ENCODE results near the gene POLD2.

POLD2 gene

GRCh38 chr7:44072364-44073231 is 50.8 kb downstream of the POLD2 start:
- H3K27me3 ChIP-seq (ENCODE audit: insufficient read depth, insufficient read length): no peaks in the 10 kb centered on the region
- peaks cover 11% of the 10 kb centered on the region for H3K4me1 ChIP-seq (ENCODE audit: insufficient read depth, insufficient read length)
- no peaks in the 10 kb centered on the region for H3K9me3 ChIP-seq (ENCODE audit: insufficient read depth, low read length)
- peaks cover 54% of the 10 kb centered on the region for H3K36me3 ChIP-seq (ENCODE audit: insufficient read depth, insufficient read length, low read length)
- no peak for TF ChIP-seq ZNF274 (IDR thresholded peaks at IDR 0.05; ENCODE audit: low read depth, low read length)
- DNase-seq (ENCODE audit: low read depth, low spot score): peak; percentile 63
- H3K4me3 ChIP-seq (ENCODE audit: insufficient read length, low read depth): no peak overlapping the region
- no peak overlapping the region for H3K9ac ChIP-seq (ENCODE audit: insufficient read length, low read depth)

- Histone ChIP-seq H3K27me3 (ENCODE audit: insufficient read depth, insufficient read length) (no peaks in the 10 kb centered on the region), H3K4me3 (ENCODE audit: insufficient read length, low read depth) (no peak overlapping the region), H3K9me3 (ENCODE audit: insufficient read depth, low read length) (no peaks in the 10 kb centered on the region), H3K4me1 (ENCODE audit: insufficient read depth, insufficient read length) (peaks cover 11% of the 10 kb centered on the region), H3K36me3 (ENCODE audit: insufficient read depth, insufficient read length, low read length) (peaks cover 47% of the 10 kb centered on the region), H3K9ac (ENCODE audit: insufficient read length, low read depth) (no peak overlapping the region)
- no peak for DNase-seq (ENCODE audit: low read depth, low spot score)
- TF ChIP-seq YY1 (IDR thresholded peaks at IDR 0.05; ENCODE audit: insufficient read depth, insufficient read length) (no peak), ZNF274 (IDR thresholded peaks at IDR 0.05; ENCODE audit: low read depth, low read length) (no peak), SUZ12 (IDR thresholded peaks at IDR 0.05; ENCODE audit: extremely low read depth, insufficient read depth, insufficient read length) (no peak)
Observed at GRCh38 chr7:44071726-44072363, 51.5 kb downstream of the POLD2 start.

- DNase-seq (ENCODE audit: low read depth, low spot score): no peak
- Histone ChIP-seq H3K27me3 (ENCODE audit: insufficient read depth, insufficient read length) (no peaks in the 10 kb centered on the region), H3K36me3 (ENCODE audit: insufficient read depth, insufficient read length, low read length) (peaks cover 15% of the 10 kb centered on the region), H3K4me3 (ENCODE audit: insufficient read length, low read depth) (no peak overlapping the region), H3K4me1 (ENCODE audit: insufficient read depth, insufficient read length) (peaks cover 29% of the 10 kb centered on the region), H3K9me3 (ENCODE audit: insufficient read depth, low read length) (no peaks in the 10 kb centered on the region), H3K9ac (ENCODE audit: insufficient read length, low read depth) (no peak overlapping the region)
- TF ChIP-seq ZNF274 (IDR thresholded peaks at IDR 0.05; ENCODE audit: low read depth, low read length): no peak
- no peak for TF ChIP-seq SUZ12 (IDR thresholded peaks at IDR 0.05; ENCODE audit: extremely low read depth, insufficient read depth, insufficient read length)
Observed at GRCh38 chr7:44068054-44068453, 55.3 kb downstream of the POLD2 start.

- Histone ChIP-seq H3K4me1 (ENCODE audit: insufficient read depth, insufficient read length) (peaks cover 31% of the 10 kb centered on the region), H3K27me3 (ENCODE audit: insufficient read depth, insufficient read length) (no peaks in the 10 kb centered on the region), H3K9me3 (ENCODE audit: insufficient read depth, low read length) (no peaks in the 10 kb centered on the region), H3K4me3 (ENCODE audit: insufficient read length, low read depth) (no peak overlapping the region), H3K9ac (ENCODE audit: insufficient read length, low read depth) (no peak overlapping the region), H3K36me3 (ENCODE audit: insufficient read depth, insufficient read length, low read length) (peaks cover 16% of the 10 kb centered on the region)
- no peak for TF ChIP-seq SUZ12 (IDR thresholded peaks at IDR 0.05; ENCODE audit: extremely low read depth, insufficient read depth, insufficient read length)
- no peak for TF ChIP-seq ZNF274 (IDR thresholded peaks at IDR 0.05; ENCODE audit: low read depth, low read length)
- TF ChIP-seq YY1 (IDR thresholded peaks at IDR 0.05; ENCODE audit: insufficient read depth, insufficient read length): no peak
- DNase-seq (ENCODE audit: low read depth, low spot score): no peak
Observed at GRCh38 chr7:44067064-44067951, 56.0 kb downstream of the POLD2 start.

- H3K9me3 ChIP-seq (ENCODE audit: insufficient read depth, low read length): no peaks in the 10 kb centered on the region
- peaks cover 19% of the 10 kb centered on the region for H3K36me3 ChIP-seq (ENCODE audit: insufficient read depth, insufficient read length, low read length)
- H3K27me3 ChIP-seq (ENCODE audit: insufficient read depth, insufficient read length): no peaks in the 10 kb centered on the region
- peak overlapping the region; percentile 11 for H3K9ac ChIP-seq (ENCODE audit: insufficient read length, low read depth)
- peaks cover 31% of the 10 kb centered on the region for H3K4me1 ChIP-seq (ENCODE audit: insufficient read depth, insufficient read length)
- TF ChIP-seq SUZ12 (IDR thresholded peaks at IDR 0.05; ENCODE audit: extremely low read depth, insufficient read depth, insufficient read length): no peak
- TF ChIP-seq YY1 (IDR thresholded peaks at IDR 0.05; ENCODE audit: insufficient read depth, insufficient read length): no peak
- TF ChIP-seq ZNF274 (IDR thresholded peaks at IDR 0.05; ENCODE audit: low read depth, low read length): no peak
- no peak overlapping the region for H3K4me3 ChIP-seq (ENCODE audit: insufficient read length, low read depth)
- DNase-seq (ENCODE audit: low read depth, low spot score): no peak
Observed at GRCh38 chr7:44066494-44067063, 56.8 kb downstream of the POLD2 start.

GRCh38 chr7:44066111-44066460 is 57.3 kb downstream of the POLD2 start:
- H3K4me3 ChIP-seq (ENCODE audit: insufficient read length, low read depth): no peak overlapping the region
- TF ChIP-seq SUZ12 (IDR thresholded peaks at IDR 0.05; ENCODE audit: extremely low read depth, insufficient read depth, insufficient read length) (no peak), ZNF274 (IDR thresholded peaks at IDR 0.05; ENCODE audit: low read depth, low read length) (no peak), YY1 (IDR thresholded peaks at IDR 0.05; ENCODE audit: insufficient read depth, insufficient read length) (no peak)
- H3K4me1 ChIP-seq (ENCODE audit: insufficient read depth, insufficient read length): peaks cover 31% of the 10 kb centered on the region
- DNase-seq (ENCODE audit: low read depth, low spot score): no peak
- H3K27me3 ChIP-seq (ENCODE audit: insufficient read depth, insufficient read length): no peaks in the 10 kb centered on the region
- no peaks in the 10 kb centered on the region for H3K9me3 ChIP-seq (ENCODE audit: insufficient read depth, low read length)
- peak overlapping the region; percentile 11 for H3K9ac ChIP-seq (ENCODE audit: insufficient read length, low read depth)
- peaks cover 20% of the 10 kb centered on the region for H3K36me3 ChIP-seq (ENCODE audit: insufficient read depth, insufficient read length, low read length)

Measured in NT2/D1 (cell line).